Skin of body (tissue), 2 donors: ENCODE measurements around the gene MRAP2. TPM values are rescaled to one million over a fixed set of nuclear protein-coding genes. Genes with fewer than 3 reads are reported as not detected.
"Not testable (repeated sequence)": the region's sequence is repeated elsewhere in the genome, so short reads cannot be mapped to it uniquely, and the experiment has no call there.

Experiments
- DNase-seq: peaks from one replicate; lab custom pipeline; 2025; lab: John Stamatoyannopoulos, UW
- total RNA-seq: library from RNA; depleted of rRNA; stranded (reverse); fragments of >200 nt; gene quantifications from one replicate; pipeline ENCODE4 v1.2.3, GENCODE V29; 2014

Gene MRAP2
- total RNA-seq, 1 donor from 2014 or later, result 5.6 TPM

GRCh38 chr6:84074988-84075781 is 41.6 kb downstream of the MRAP2 start:
- no peak for DNase-seq

DNA sequence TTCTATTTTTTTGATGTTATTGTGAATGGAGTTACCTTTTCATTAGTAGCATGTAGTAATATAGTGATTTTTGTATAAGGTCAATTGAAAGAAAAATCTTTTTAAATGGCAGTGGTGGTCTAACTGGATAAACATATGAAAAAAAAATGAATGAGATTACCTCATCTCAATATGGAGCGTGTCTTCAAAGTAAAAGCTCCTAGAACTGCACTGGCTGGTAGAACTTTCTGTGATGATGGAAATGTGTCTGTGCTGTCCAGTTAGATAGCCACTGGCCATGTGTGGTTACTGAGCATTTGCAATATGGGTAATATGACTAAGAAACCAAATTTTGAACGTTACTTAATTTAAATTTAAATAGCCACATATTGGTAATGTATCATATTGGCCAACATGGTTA is 44.1 kb downstream of the MRAP2 start:
- DNase-seq, result no peak

DNA sequence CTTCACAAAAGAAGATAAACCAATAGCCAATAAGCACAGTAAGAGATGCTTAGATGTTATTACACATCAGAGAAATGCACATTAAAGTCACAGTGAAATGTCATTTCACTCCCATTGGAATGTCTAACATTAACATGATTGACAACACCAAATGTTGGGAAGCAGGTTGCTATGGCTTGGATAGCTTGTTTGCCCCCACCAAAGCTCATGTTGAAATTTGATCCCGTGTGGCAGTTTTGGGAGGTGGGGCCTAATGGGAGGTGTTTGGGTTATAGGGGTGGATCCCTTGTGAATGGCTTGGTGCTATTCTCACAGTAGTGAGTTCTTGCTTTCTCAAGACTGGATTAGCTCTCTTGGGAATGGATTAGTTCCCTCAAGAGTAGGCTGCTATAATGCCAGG is 44.8 kb downstream of the MRAP2 start:
- DNase-seq, result no peak

- no peak for DNase-seq
These were observed 47.6 kb downstream of the MRAP2 start for GRCh38 chr6:84081222-84081621.

DNA sequence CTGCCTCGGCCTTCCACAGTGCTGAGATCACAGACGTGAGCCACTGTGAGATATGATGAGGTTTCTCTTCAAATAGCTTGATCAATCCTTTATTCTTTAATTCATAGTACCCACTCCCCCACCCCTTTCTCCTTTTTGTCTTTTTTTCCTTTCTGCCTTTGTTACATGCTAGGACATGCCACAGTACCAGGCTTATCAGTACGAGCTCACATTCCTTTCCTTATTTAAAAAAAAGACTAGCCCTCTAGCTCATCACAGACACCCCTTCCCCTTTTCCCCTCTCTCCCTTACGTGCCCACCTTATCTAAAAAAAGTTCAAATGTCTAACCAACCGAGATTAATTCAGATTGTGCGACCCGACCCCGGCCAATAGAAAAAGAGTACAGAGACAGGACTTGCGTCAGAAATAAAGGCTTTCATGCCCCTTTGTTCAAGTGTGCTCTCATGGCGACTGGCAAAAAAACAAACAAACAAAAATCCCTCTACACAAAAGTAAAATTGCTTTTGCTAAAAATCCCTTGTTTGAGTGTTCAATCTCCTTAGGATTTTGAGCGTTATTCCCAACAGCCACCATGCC is 49.2 kb downstream of the MRAP2 start:
- DNase-seq, result no peak

GRCh38 chr6:84084705-84085104 is 51.1 kb downstream of the MRAP2 start:
- DNase-seq, result not testable (repeated sequence)

DNA sequence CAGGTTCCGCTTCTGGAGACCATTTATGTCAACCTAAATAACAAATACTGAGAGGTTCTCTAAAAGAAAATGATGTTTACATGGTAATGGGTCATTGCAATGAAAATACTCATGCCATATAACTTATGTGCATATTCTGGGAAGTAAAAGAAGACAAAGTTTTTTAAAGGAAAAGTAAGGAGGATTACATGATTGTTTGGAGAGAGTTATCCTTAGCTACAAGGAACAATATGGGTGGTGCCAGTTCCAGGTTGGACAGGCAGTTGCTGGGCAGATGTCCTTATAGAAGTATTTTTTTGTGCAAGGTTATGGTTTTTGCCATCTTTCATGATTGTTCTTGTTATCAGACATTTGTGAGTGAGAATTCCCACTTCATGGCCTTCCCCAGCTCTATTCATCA is 52.5 kb downstream of the MRAP2 start:
- no peak for DNase-seq

DNA sequence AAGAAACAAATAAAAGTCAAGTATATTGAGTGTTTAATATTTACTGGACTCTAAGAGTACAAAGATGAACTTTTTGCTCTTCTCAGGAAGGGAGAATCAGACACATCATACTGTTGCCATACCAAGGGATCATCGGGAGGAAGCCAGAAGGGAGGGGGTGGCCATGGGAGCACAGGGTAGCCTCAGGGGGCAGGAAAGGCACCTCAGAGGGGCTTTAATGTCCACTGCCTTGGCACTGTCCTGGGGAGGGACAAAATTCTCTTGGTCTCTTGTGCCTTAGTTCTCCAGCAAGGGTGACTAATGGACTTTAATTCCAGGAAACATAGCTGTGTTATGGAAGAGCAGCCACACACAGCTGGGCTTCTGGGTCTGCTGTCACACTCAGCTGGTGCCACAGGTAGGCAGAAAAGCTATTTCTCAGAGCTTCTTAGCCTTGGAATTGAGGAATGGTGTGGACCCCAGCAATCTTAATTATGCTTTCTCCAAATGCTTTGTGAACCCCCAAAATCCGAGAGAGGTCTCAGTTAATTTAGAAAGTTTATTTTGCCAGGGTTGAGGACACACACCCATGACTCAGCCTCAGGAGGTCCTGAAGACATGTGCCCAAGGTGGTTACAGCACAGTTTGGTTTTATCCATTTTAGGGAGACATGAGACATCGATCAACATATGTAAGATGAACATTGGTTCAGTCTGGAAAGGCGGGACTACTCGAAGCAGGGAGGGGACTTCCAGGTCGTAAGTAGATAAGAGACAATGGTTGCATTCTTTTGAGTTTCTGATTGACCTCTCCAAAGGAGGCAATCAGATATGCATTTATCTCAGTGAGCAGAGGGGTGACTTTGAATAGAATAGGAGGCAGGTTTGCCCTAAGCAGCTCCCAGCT is 53.2 kb downstream of the MRAP2 start:
- no peak for DNase-seq

DNA sequence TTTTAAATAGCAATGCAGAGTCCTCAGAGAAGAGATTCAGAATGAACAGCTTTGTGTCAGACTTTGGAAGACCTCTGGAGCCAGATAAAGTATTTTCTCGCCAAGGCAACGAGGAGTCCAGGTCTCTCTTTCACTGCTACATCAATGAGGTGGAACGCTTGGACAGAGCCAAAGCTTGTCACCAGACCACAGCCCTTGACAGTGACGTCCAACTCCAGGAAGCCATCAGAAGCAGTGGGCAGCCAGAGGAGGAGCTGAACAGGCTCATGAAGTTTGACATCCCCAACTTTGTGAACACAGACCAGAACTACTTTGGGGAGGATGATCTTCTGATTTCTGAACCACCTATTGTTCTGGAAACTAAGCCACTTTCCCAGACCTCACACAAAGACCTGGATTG is 55.5 kb downstream of the MRAP2 start:
- no peak for DNase-seq

- no peak for DNase-seq
These were observed 56.0 kb downstream of the MRAP2 start for GRCh38 chr6:84089552-84089951.

GRCh38 chr6:84093441-84094435 is 60.2 kb downstream of the MRAP2 start:
- DNase-seq, result no peak

GRCh38 chr6:84095156-84095555 is 61.6 kb downstream of the MRAP2 start:
- no peak for DNase-seq

DNA sequence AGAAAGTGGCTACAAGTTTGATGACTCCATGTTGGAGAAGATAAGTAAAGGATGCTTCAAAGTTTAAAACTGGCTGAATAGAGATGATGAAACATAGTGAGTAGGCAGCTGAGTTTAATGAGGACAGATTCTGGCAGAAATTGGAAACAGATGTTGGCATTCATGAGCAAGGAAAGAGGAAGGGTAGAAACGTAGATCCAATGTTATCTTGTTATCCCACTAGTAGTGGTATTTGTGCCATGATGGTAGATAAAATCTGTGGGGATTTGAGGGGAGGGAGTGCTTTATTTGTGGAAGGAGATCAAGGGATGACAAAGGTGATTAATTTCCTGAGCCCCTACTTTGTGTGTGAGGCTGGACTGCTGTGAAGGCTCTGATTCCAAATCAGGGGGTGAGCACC is 69.5 kb downstream of the MRAP2 start:
- no peak for DNase-seq

DNA sequence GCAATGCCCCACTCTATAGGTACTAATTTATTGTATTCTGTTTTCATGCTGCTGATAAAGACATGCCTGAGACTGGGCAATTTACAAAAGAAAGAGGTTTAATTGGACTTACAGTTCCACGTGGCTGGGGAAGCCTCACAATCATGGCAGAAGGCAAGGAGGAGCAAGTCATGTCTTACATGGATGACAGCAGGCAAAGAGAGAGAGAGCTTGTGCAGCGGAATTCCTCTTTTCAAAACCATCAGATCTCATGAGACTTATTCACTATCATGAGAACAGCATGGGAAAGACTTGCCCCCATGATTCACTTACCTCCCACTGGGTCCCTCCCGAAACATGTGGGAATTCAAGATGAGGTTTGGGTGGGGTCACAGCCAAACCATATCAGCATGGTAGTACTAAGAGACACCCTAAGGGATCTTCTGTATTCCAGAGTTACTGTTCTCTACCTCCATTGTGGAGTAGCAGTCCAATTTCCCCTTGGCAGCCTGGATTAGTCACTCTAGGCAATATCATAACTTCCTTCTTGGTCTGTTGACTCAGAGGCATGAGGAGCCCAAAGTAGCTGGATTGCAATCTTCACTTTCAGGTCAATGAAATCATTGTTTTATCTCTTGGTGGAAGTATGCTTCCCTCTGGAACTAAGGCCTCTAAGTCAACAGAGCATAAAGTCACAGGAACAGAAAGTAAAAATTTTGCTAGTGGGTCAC is 71.8 kb downstream of the MRAP2 start:
- not testable (repeated sequence) for DNase-seq

- no peak for DNase-seq
These were observed 73.9 kb downstream of the MRAP2 start for GRCh38 chr6:84107495-84107894.

- not testable (repeated sequence) for DNase-seq
These were observed 77.8 kb downstream of the MRAP2 start for GRCh38 chr6:84111351-84111750.

- DNase-seq, result not testable (repeated sequence)
These were observed 81.5 kb downstream of the MRAP2 start for GRCh38 chr6:84114933-84115594.

GRCh38 chr6:84118191-84118590 is 84.6 kb downstream of the MRAP2 start:
- DNase-seq, result no peak

DNA sequence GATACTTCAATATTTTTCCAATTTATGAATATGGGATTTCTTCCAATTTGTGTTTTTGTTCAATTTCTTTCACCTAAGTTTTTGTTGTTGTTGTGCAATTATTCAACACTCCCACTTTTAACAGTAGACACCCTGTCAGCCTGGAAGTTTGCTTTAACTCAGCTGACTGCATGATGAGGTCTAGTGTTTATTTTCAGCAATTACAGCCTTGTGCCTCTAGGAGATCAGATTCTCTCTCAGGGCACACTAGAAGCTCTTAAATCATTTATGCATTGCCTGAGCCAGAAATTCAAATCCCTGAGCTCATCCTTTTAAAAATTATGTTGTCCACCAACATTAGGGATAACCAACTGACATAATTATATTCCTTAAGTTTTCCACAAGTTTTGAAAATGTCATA is 85.7 kb downstream of the MRAP2 start:
- no peak for DNase-seq

DNA sequence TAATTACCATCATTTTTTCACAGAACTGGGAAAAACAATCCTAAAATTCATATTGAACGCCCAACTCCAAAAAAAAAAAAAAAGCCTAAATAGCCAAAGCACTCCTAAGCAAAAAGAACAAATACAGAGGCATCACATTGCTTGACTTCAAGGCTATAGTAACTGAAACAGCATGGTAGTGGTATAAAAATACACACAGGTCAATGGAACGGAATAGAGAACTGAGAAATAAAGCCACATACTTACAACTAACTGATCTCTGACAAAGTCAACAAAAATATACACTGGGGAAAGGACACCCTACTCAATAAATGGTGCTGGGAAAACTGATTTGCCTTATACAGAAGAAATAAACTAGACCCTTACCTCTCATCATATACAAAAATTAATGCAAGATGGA is 89.6 kb downstream of the MRAP2 start:
- no peak for DNase-seq
